GM21360 (cell line): Measurements from ENCODE around the gene PRCP.

ENCODE experiments used
- ATAC-seq: cut with Tn5 transposase; IDR thresholded peaks from one replicate; pipeline ENCODE4 v1.9.1; 2021; ENCODE audit warnings: mild to moderate bottlenecking, moderate library complexity; ENCODE audit not compliant: unreplicated experiment

PRCP gene

DNA sequence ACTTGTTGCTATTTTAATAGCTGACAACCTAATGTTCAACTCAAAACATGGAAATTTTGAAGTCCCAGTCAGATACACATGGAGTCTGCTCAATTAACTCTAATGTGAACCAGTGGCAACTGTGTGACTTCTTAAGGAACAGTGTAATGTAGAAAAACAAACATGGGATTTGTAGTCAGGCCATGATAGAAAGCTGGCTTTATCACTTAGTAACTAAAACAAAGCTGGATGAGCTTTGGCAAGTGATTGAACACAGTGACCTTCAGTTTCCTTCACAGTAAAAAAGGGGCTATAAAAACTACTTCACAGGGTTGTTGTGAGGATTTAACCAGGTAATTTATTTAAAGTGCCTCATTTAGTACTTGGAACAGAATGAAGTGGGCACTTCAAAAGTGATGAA is 62.6 kb downstream of the PRCP start:
- no peak for ATAC-seq

GRCh38 chr11:82832983-82833382 is 67.2 kb downstream of the PRCP start:
- ATAC-seq = no peak

DNA sequence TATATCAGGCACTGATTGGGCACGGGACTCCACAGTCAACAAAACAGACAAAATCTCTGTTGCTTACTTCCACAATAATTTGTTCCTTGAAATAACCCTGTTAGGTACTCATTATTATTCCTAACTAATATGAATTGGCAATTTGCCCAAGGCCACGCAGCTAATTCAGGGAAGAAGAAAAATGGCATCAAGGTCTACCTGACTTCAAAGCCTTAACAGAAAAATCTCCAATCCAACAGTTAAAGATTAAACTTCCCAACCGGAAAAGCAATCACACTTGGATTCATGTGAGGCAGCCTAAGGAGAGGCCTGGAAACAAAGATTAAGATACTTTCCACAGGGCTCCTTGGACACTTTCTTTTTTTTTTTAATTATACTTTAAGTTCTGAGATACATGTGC is 68.9 kb downstream of the PRCP start:
- ATAC-seq = no peak

DNA sequence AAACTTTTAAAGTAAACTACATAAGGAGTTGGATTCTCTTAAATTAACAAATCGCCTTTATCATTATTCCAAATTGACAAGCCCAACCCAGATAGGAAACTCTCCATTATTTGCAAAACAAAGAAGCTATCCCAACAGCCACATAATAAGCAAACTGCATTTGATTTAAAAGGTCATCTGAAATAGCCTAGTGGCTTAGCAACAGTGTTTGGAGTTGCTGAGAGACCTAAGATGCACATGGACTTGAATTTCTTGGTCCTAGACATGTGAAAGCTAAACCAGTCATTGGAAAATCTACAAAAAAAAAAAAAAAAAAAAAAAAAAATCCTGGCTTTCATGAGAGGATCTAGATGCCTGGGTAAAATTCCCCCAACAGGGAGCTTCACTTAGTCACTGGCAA is 69.5 kb downstream of the PRCP start:
- ATAC-seq = no peak

DNA sequence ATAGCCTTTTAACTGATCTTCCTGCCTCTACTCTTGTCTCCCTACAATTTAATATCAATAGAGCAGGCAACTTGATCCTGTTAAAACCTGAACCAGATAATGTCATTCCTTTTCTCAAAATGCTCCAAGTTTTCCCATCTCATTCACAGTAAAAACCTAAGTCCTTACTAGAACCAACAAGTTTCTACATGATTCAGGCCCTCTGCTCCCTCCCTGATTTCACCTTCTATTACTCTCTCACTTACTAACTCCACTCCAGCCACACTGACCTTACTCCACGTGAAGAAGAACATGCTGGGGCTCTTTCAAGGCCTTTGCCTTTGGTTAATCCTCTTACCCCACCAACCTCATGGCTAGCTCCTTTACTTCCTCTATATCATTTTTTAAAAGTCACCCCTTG is 71.1 kb downstream of the PRCP start:
- no peak for ATAC-seq

DNA sequence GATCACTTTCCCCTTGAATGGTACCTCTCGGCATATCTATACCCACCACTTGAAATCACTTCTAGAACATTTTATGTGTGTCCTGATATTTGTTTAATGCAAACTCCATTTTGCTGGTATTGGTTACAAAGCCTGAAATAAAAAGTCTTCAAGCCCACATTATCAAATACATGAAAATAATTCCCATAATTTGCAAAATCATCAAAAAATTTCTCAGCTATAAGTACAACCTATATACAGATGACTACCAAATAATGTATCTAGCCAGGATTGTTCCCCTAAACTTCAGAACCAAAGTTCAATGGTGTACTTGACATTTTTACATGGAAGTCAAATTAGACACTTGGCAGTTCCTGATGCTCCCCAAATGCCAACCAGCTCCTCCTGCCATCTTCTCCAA is 71.8 kb downstream of the PRCP start:
- ATAC-seq = no peak

GRCh38 chr11:82826526-82826925 is 73.7 kb downstream of the PRCP start:
- ATAC-seq = no peak

GRCh38 chr11:82823647-82824619 is 76.3 kb downstream of the PRCP start:
- no peak for ATAC-seq

- ATAC-seq = no peak
Measured at GRCh38 chr11:82818409-82819043, 81.7 kb downstream of the PRCP start.

DNA sequence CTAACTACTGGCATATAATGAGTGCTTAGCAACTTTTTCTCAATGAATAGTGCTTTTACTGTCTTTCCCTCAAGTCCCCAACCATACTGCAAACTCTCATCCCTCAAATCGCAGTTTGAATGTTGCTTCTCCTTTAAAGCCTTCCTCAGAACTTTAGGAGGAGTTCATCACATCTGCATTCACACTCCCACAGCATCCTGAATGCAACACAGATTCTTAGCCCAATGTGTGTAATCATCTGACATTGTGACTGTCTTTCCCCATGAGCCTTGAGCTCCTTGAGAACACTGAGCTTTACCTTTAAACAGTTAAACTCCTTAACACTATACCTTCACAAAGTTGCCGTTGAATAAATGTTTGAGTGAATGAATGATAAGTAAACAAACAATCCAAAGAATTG is 84.8 kb downstream of the PRCP start:
- ATAC-seq = no peak

- no peak for ATAC-seq
Measured at GRCh38 chr11:82814379-82814778, 85.9 kb downstream of the PRCP start.

DNA sequence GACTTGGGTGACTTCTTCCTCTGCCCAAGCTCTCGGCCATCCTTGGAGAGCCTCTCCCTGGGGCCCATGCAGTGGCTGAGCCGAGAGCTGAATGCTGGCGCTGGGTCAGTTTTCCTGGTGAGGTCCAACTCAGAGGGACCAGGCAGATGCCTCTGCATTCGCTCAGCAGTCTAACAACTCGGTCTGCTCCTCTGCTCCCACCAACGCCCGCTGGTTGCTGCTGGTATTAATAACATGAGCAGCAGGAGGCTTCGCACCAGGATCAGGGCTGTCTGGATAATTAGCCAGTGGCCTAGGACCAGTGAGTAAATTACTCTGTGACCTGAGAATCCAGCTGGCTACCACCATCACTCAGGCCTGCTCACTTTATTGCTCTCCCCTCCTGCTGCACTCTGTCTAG is 88.9 kb downstream of the PRCP start:
- no peak for ATAC-seq

DNA sequence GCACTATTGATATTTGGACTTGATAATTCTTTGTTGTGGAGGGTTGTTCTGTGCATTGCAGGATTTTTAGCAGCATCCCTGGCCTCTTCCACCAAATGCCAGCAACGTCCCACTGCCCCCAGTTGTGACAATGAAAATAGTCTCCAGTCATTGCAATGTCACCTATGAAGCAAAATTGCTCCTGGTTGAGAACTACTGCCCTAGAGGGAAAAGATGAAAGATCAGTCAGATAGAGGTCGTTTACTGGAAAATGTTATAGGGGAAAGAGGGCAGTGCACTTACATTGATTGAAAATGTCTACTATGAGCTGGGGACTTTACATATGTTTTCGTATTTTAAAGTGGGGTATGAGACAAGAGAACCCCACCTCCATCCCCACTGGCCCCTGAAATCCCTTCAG is 89.5 kb downstream of the PRCP start:
- no peak for ATAC-seq

DNA sequence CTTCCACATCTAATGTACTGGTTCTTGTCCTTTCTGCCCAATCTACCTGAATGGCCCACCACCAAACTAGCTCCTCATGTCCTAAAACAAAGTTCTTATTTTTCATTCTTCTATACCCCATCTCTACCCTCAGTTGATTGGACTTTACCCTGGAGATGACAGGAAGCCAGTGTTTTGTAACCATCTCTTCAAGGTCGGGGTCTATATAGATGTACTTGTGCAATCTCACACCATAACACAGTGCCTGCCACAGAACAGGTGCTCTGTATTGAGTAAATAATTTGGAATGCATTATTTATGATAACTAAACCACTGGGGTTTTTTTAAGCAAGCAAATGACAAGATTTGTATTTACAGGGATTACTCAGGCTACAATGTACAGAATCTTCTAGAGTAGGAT is 89.9 kb downstream of the PRCP start:
- no peak for ATAC-seq

- ATAC-seq = no peak
Measured at GRCh38 chr11:82807646-82808045, 92.6 kb downstream of the PRCP start.

DNA sequence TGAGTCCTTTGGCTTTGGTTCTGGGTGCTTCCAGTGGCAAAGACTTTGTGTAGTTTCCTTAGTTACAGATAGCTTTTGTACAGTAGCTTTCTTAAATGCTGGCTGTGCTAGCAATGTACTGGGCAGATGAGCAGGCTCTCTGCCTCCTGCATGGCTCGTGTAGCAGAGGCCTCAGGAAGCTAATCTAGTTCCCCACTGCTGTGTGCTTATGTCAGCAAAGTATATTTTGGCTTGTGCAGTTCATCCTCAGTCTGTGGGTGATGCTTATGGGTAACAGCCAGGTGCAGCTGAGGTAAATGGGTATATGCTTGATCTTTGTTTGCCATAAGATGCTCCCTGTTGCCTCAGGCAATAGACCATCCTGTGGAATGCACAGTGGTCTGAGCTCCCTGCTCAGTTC is 97.5 kb downstream of the PRCP start:
- ATAC-seq = no peak

- no peak for ATAC-seq
Measured at GRCh38 chr11:82796998-82797961, 103.0 kb downstream of the PRCP start.

- no peak for ATAC-seq
Measured at GRCh38 chr11:82794490-82794889, 105.7 kb downstream of the PRCP start.

- ATAC-seq = no peak
Measured at GRCh38 chr11:82792822-82793569, 107.2 kb downstream of the PRCP start.

- ATAC-seq = no peak
Measured at GRCh38 chr11:82792319-82792718, 107.9 kb downstream of the PRCP start.
